ENCODE results near the gene EYS. TPM values are rescaled to one million over a fixed set of nuclear protein-coding genes. Genes with fewer than 3 reads are reported as not detected.

The EYS gene
- total RNA-seq, 1 experiment from 2014 or later = not detected

DNA sequence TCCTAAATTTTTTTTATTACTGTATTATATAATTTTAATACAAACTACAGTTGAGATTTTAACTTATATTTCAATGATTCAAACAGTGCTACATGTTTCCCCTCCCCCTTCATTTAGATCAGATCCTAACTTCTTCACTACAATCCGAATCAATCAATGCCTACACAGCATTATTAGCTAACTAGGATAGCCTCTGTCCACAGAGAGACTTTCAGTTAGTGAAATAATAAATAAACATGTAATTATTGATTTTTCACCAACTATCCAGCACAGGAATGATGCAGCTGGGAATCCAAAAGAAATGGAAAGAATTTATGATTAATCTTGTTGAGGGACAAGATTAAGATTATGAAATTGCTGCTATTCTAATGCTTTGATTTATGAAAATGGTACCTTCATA, 1907.7 kb downstream of the EYS start:
- H3K27me3 ChIP-seq (ENCODE audit: insufficient read depth, low read length) = no peaks in the 10 kb centered on the region
- no peaks in the 10 kb centered on the region for H3K4me1 ChIP-seq (ENCODE audit: insufficient read depth, low read length)
- H3K14ac ChIP-seq (ENCODE audit: insufficient read depth, low read length) = no peak overlapping the region
- no peaks in the 10 kb centered on the region for H3K23me2 ChIP-seq (ENCODE audit: insufficient read length, low read depth, low read length, poor library complexity, severe bottlenecking)
- no peak overlapping the region for H2BK20ac ChIP-seq (ENCODE audit: low read depth, low read length, poor library complexity, severe bottlenecking)
- no peak overlapping the region for H2AFZ ChIP-seq (ENCODE audit: low read length)
- H3K4me1 Mint-ChIP-seq = no peaks in the 10 kb centered on the region
- H2BK15ac ChIP-seq (ENCODE audit: low read depth, low read length) = no peak overlapping the region
- H3K9ac ChIP-seq (ENCODE audit: extremely low read depth, insufficient read length, low read length) = no peak overlapping the region
- no peaks in the 10 kb centered on the region; the same call in 1 of the 2 replicates for H3K27me3 Mint-ChIP-seq (ENCODE audit: low read depth)
- no peak overlapping the region for H3K56ac ChIP-seq (ENCODE audit: insufficient read length, low read depth, low read length)
- DNase-seq = no peak
- no peaks in the 10 kb centered on the region for H3K79me1 ChIP-seq (ENCODE audit: insufficient read depth, low read depth, low read length, poor library complexity, severe bottlenecking)
- H4K20me1 ChIP-seq (ENCODE audit: control insufficient read depth, insufficient read depth, insufficient read length) = no peaks in the 10 kb centered on the region
- no peaks in the 10 kb centered on the region for H3K9me3 ChIP-seq (ENCODE audit: control insufficient read depth, low read depth, low read length)
- H2BK5ac ChIP-seq (ENCODE audit: insufficient read length, low read length) = no peak overlapping the region
- no peak overlapping the region for H3K27ac Mint-ChIP-seq
- no peak overlapping the region for H3K18ac ChIP-seq (ENCODE audit: insufficient read length, low read depth, low read length)
- H3K4me3 Mint-ChIP-seq = no peak overlapping the region
- no peaks in the 10 kb centered on the region for H3K79me2 ChIP-seq (ENCODE audit: insufficient read depth, low read length)
- no peak overlapping the region for H4K91ac ChIP-seq (ENCODE audit: insufficient read length, low read depth, low read length)
- TF ChIP-seq, protein P1, sequence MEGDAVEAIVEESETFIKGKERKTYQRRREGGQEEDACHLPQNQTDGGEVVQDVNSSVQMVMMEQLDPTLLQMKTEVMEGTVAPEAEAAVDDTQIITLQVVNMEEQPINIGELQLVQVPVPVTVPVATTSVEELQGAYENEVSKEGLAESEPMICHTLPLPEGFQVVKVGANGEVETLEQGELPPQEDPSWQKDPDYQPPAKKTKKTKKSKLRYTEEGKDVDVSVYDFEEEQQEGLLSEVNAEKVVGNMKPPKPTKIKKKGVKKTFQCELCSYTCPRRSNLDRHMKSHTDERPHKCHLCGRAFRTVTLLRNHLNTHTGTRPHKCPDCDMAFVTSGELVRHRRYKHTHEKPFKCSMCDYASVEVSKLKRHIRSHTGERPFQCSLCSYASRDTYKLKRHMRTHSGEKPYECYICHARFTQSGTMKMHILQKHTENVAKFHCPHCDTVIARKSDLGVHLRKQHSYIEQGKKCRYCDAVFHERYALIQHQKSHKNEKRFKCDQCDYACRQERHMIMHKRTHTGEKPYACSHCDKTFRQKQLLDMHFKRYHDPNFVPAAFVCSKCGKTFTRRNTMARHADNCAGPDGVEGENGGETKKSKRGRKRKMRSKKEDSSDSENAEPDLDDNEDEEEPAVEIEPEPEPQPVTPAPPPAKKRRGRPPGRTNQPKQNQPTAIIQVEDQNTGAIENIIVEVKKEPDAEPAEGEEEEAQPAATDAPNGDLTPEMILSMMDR (conservative IDR thresholded peaks at IDR 0.05) = no peak
- no peaks in the 10 kb centered on the region for H3K36me3 Mint-ChIP-seq (ENCODE audit: insufficient read depth in 1 of 3, low read depth in 3 of 3)
- no peak overlapping the region for H3K4me2 ChIP-seq (ENCODE audit: insufficient read depth, insufficient read length, low read length)
- H3K9me3 Mint-ChIP-seq = no peaks in the 10 kb centered on the region
- H3K27ac ChIP-seq (ENCODE audit: insufficient read length, low read depth, low read length) = no peak overlapping the region
- H4K5ac ChIP-seq (ENCODE audit: insufficient read length, low read depth, low read length) = no peak overlapping the region
- no peak overlapping the region for H2BK12ac ChIP-seq (ENCODE audit: insufficient read length, low read depth, low read length)
- no peak overlapping the region for H3T11ph ChIP-seq (ENCODE audit: low read length)
- H4K8ac ChIP-seq (replicated peaks; ENCODE audit: insufficient read length, low read depth, low read length) = no peak overlapping the region
- WGBS (ENCODE audit: extremely low coverage, insufficient read length, low lambda C conversion rate) = no CpG with 5 or more reads among the region's 1 CpG
- H3K4ac ChIP-seq (ENCODE audit: low read depth, low read length) = no peak overlapping the region
- no peak overlapping the region for H2AK5ac ChIP-seq (ENCODE audit: insufficient read length, low read length)
- no peak overlapping the region for H2BK120ac ChIP-seq (ENCODE audit: low read depth, low read length, poor library complexity, severe bottlenecking)
- no peak overlapping the region for H3K23ac ChIP-seq (ENCODE audit: insufficient read length, low read depth, low read length)
